HepG2 (cell line): Measurements from ENCODE around the gene LYSET. TPM values are rescaled to one million over a fixed set of nuclear protein-coding genes. Genes with fewer than 3 reads are reported as not detected.

Experiments used
- CBX5 ChIP-seq: sonication (generic); formaldehyde crosslinking; IDR thresholded peaks from 2 replicates; pipeline ENCODE4 v1.4.0; 2020; ENCODE audit warnings: missing genetic modification reagents, borderline replicate concordance
- CC2D1A ChIP-seq: sonication (generic); formaldehyde crosslinking; IDR thresholded peaks from 2 replicates; pipeline ENCODE4 v1.8.1; 2023; ENCODE audit warnings: mild to moderate bottlenecking, missing genetic modification reagents
- CENPX ChIP-seq: sonication (generic); formaldehyde crosslinking; IDR thresholded peaks from 2 replicates; pipeline ENCODE4 v1.9.0; 2021; ENCODE audit warnings: mild to moderate bottlenecking, missing genetic modification reagents, moderate library complexity
- GATAD1 ChIP-seq: IDR thresholded peaks from 2 replicates; pipeline ENCODE4 v1.6.1; 2016; ENCODE audit warnings: missing genetic modification reagents, missing compliant biosample characterization
- HES4 ChIP-seq: sonication (generic); formaldehyde crosslinking; IDR thresholded peaks from 2 replicates; pipeline ENCODE4 v1.9.0; 2021; ENCODE audit warnings: mild to moderate bottlenecking, missing genetic modification reagents, borderline replicate concordance
- HOXA3 ChIP-seq: sonication (generic); formaldehyde crosslinking; IDR thresholded peaks from 2 replicates; pipeline ENCODE4 v1.5.0; 2020; ENCODE audit warnings: missing genetic modification reagents
- IKZF4 ChIP-seq: sonication (generic); formaldehyde crosslinking; IDR thresholded peaks from 2 replicates; pipeline ENCODE4 v1.5.1; 2020; ENCODE audit warnings: borderline replicate concordance, mild to moderate bottlenecking, low read depth, missing genetic modification reagents; ENCODE audit errors: not compliant biosample characterization
- KDM2A ChIP-seq: sonication (generic); formaldehyde crosslinking; IDR thresholded peaks from 2 replicates; pipeline ENCODE4 v1.4.0; 2020; ENCODE audit warnings: low read depth, missing genetic modification reagents, borderline replicate concordance
- KDM5B ChIP-seq: sonication (generic); formaldehyde crosslinking; IDR thresholded peaks from 2 replicates; pipeline ENCODE4 v1.4.0; 2020; ENCODE audit warnings: missing genetic modification reagents, mild to moderate bottlenecking, borderline replicate concordance
- MTA3 ChIP-seq: sonication (generic); formaldehyde crosslinking; IDR thresholded peaks from 2 replicates; pipeline ENCODE4 v1.4.0; 2020; ENCODE audit warnings: missing genetic modification reagents
- NAIF1 ChIP-seq: sonication (generic); formaldehyde crosslinking; IDR thresholded peaks from 2 replicates; pipeline ENCODE4 v1.5.0; 2020; ENCODE audit warnings: mild to moderate bottlenecking, missing genetic modification reagents, borderline replicate concordance
- NFE2 ChIP-seq: sonication (generic); formaldehyde crosslinking; IDR thresholded peaks from 2 replicates; pipeline ENCODE4 v1.4.0; 2020; ENCODE audit warnings: missing genetic modification reagents
- PHB2 ChIP-seq: fragments of 450-650 bp; IDR thresholded peaks from 2 replicates; pipeline ENCODE4 v1.6.1; 2018; ENCODE audit not compliant: partially characterized antibody
- RARA ChIP-seq: IDR thresholded peaks from 2 replicates; pipeline ENCODE4 v1.6.1; 2016; ENCODE audit warnings: missing genetic modification reagents, missing compliant biosample characterization
- SP1 ChIP-seq, 2 experiments: fragments of 450-650 bp in 1 of 2; sonication (generic) in 1 of 2; formaldehyde crosslinking in 1 of 2; IDR thresholded peaks; 2 replicates each; pipeline versions ENCODE4 v1.4.0 to v1.6.1; 2016 to 2020; ENCODE audit warnings: missing genetic modification reagents in 1 of 2
- SP4 ChIP-seq: sonication (generic); formaldehyde crosslinking; IDR thresholded peaks from 2 replicates; pipeline ENCODE4 v1.8.1; 2023; ENCODE audit warnings: mild to moderate bottlenecking, missing genetic modification reagents
- TBX2 ChIP-seq: sonication (generic); formaldehyde crosslinking; IDR thresholded peaks from 2 replicates; pipeline ENCODE4 v1.5.0; 2020; ENCODE audit warnings: missing genetic modification reagents, mild to moderate bottlenecking, borderline replicate concordance
- TCF7L2 ChIP-seq: IDR thresholded peaks from 2 replicates; pipeline ENCODE4 v1.6.1; 2011; ENCODE audit warnings: mild to moderate bottlenecking, low read depth, low read length, moderate library complexity
- ZKSCAN8 ChIP-seq: IDR thresholded peaks from 2 replicates; pipeline ENCODE4 v1.6.1; 2016; ENCODE audit warnings: borderline replicate concordance, missing genetic modification reagents, missing compliant biosample characterization
- ZNF264 ChIP-seq: sonication (generic); formaldehyde crosslinking; IDR thresholded peaks from 2 replicates; pipeline ENCODE4 v1.4.0; 2020; ENCODE audit warnings: missing genetic modification reagents
- ZNF30 ChIP-seq: sonication (generic); formaldehyde crosslinking; IDR thresholded peaks from 2 replicates; pipeline ENCODE4 v1.5.0; 2020; ENCODE audit warnings: mild to moderate bottlenecking, missing genetic modification reagents
- ZNF792 ChIP-seq: IDR thresholded peaks from 2 replicates; pipeline ENCODE4 v1.6.1; 2016
- polyA plus RNA-seq, 8 experiments: library from polyadenylated mRNA; depleted of rRNA in 3 of 8; stranded (reverse) in 7 of 8; unstranded in 1 of 8; fragments of >200 nt; fragmentation: Illumina TruSeq in 4 of 8; extraction: Trizol in 4 of 8; gene quantifications; 2 replicates each; pipeline versions ENCODE4 v1.2.1 to v1.2.3, GENCODE V29; 2011 to 2016; ENCODE audit warnings: low read depth in 4 of 8, missing spikeins in 1 of 8, mixed read lengths in 1 of 8; ENCODE audit not compliant: insufficient read depth in 1 of 8
- total RNA-seq, 5 experiments: library from RNA; depleted of rRNA; stranded (reverse); fragments of >200 nt; fragmentation: Illumina TruSeq; extraction: Trizol; gene quantifications; 2 replicates each; pipeline ENCODE4 v1.2.3, GENCODE V29; 2016; ENCODE audit warnings: low read depth in 1 of 5
- TF ChIP-seq, protein P1 (sequence below): sonication (generic); formaldehyde crosslinking; IDR thresholded peaks from 2 replicates; pipeline ENCODE4 v1.4.0; 2020; ENCODE audit warnings: missing genetic modification reagents
- TF ChIP-seq, protein P2 (sequence below): sonication (generic); formaldehyde crosslinking; IDR thresholded peaks from 2 replicates; pipeline ENCODE4 v1.4.0; 2020; ENCODE audit warnings: mild to moderate bottlenecking, missing genetic modification reagents, borderline replicate concordance
- TF ChIP-seq, protein P3 (sequence below): sonication (generic); formaldehyde crosslinking; IDR thresholded peaks from 2 replicates; pipeline ENCODE4 v1.5.0; 2020; ENCODE audit warnings: mild to moderate bottlenecking, missing genetic modification reagents, borderline replicate concordance

The LYSET gene
- total and polyA plus RNA-seq, 2 of the 13 experiments (the other 11 are each of a cell fraction or from before 2014, with no cell fraction given): 19.1 to 36.6 TPM

DNA sequence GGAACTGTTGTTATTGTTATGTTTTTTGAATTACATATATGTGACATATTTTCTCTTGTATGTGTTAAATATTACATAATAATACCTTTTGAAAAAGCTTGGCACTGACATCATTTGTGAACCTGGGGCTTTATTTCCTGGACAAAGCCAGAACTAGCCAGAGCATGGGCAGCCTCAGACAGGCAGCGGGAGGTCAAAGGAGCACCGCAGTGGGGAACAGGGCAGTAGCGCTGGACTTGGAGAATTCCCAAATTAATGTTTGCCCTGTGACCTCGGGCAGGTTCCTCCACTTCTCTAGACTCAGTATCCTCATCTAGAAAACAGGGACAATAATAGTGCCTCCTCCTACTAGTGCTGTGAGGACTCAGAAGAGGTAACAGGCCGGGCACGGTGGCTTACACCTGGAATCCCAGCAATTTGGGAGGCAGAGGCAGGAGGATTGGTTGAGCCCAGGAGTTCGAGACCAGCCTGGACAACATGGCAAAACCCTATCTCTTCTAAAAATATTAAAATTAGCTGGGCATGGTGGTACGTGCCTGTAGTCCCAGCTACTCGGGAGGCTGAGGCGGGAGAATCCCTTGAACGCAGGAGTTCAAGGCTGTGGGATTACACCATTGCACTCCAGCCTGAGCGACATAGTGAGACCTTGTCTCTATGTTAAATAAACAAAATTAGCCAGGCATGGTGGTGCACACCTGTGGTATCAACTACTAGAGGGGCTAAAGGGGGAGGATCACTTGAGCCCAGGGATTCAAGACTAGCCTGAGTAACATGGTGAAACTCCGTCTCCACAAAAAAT is 42.1 kb upstream of the LYSET start (continued):
- TF ChIP-seq, protein P1, sequence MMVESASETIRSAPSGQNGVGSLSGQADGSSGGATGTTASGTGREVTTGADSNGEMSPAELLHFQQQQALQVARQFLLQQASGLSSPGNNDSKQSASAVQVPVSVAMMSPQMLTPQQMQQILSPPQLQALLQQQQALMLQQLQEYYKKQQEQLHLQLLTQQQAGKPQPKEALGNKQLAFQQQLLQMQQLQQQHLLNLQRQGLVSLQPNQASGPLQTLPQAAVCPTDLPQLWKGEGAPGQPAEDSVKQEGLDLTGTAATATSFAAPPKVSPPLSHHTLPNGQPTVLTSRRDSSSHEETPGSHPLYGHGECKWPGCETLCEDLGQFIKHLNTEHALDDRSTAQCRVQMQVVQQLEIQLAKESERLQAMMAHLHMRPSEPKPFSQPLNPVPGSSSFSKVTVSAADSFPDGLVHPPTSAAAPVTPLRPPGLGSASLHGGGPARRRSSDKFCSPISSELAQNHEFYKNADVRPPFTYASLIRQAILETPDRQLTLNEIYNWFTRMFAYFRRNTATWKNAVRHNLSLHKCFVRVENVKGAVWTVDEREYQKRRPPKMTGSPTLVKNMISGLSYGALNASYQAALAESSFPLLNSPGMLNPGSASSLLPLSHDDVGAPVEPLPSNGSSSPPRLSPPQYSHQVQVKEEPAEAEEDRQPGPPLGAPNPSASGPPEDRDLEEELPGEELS: 0 out of 2 replicates have a peak, but pooled peaks have one; percentile 43
- no peak for TF ChIP-seq TCF7L2
- TF ChIP-seq ZKSCAN8 (CRISPR knock-in tag): peak; percentile 63; the same call in 1 of the 2 replicates
- TF ChIP-seq, protein P2, sequence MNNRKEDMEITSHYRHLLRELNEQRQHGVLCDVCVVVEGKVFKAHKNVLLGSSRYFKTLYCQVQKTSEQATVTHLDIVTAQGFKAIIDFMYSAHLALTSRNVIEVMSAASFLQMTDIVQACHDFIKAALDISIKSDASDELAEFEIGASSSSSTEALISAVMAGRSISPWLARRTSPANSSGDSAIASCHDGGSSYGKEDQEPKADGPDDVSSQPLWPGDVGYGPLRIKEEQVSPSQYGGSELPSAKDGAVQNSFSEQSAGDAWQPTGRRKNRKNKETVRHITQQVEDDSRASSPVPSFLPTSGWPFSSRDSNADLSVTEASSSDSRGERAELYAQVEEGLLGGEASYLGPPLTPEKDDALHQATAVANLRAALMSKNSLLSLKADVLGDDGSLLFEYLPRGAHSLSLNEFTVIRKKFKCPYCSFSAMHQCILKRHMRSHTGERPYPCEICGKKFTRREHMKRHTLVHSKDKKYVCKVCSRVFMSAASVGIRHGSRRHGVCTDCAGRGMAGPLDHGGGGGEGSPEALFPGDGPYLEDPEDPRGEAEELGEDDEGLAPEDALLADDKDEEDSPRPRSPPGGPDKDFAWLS: no peak
- peak; percentile 79 for TF ChIP-seq RARA
- TF ChIP-seq, protein P3, sequence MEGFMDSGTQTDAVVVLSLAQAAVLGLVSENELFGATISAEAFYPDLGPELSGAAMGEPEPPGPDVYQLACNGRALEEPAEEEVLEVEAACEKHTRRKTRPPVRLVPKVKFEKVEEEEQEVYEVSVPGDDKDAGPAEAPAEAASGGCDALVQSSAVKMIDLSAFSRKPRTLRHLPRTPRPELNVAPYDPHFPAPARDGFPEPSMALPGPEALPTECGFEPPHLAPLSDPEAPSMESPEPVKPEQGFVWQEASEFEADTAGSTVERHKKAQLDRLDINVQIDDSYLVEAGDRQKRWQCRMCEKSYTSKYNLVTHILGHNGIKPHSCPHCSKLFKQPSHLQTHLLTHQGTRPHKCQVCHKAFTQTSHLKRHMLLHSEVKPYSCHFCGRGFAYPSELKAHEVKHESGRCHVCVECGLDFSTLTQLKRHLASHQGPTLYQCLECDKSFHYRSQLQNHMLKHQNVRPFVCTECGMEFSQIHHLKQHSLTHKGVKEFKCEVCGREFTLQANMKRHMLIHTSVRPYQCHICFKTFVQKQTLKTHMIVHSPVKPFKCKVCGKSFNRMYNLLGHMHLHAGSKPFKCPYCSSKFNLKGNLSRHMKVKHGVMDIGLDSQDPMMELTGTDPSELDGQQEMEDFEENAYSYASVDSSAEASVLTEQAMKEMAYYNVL (CRISPR knock-in tag): no peak
- no peak for TF ChIP-seq KDM2A (CRISPR knock-in tag)
- TF ChIP-seq HES4 (CRISPR knock-in tag): no peak
- no peak for TF ChIP-seq SP1 (IDR thresholded peaks at IDR 0.05)
- TF ChIP-seq SP1 (CRISPR knock-in tag; IDR thresholded peaks at IDR 0.05): no peak
- TF ChIP-seq MTA3 (CRISPR knock-in tag): no peak
- no peak for TF ChIP-seq ZNF264 (CRISPR knock-in tag)
- no peak for TF ChIP-seq ZNF30 (CRISPR knock-in tag)
- TF ChIP-seq CC2D1A (CRISPR knock-in tag): no peak
- TF ChIP-seq GATAD1: no peak
- no peak for TF ChIP-seq NFE2 (CRISPR knock-in tag)
- no peak for TF ChIP-seq KDM5B
- TF ChIP-seq HOXA3 (CRISPR knock-in tag): peak; percentile 39; the same call in 1 of the 2 replicates
- TF ChIP-seq TBX2 (CRISPR knock-in tag): peak; percentile 42; the same call in 1 of the 2 replicates
- no peak for TF ChIP-seq NAIF1 (CRISPR knock-in tag)
- no peak for TF ChIP-seq CBX5
- no peak for TF ChIP-seq CENPX (CRISPR knock-in tag)
- peak; percentile 34; the same call in 1 of the 2 replicates for TF ChIP-seq ZNF792
- no peak for TF ChIP-seq SP4 (CRISPR knock-in tag)
- TF ChIP-seq IKZF4: no peak
- no peak for TF ChIP-seq PHB2
